GM19351 (cell line): ENCODE data around the gene DSE.
A peak's percentile ranks its signal among the peaks of the same experiment; 100 is the strongest.

ENCODE experiments used
- ATAC-seq: cut with Tn5 transposase; IDR thresholded peaks from one replicate; pipeline ENCODE4 v1.9.1; 2021; ENCODE audit warnings: mild to moderate bottlenecking, moderate library complexity; ENCODE audit not compliant: unreplicated experiment

The DSE gene

DNA sequence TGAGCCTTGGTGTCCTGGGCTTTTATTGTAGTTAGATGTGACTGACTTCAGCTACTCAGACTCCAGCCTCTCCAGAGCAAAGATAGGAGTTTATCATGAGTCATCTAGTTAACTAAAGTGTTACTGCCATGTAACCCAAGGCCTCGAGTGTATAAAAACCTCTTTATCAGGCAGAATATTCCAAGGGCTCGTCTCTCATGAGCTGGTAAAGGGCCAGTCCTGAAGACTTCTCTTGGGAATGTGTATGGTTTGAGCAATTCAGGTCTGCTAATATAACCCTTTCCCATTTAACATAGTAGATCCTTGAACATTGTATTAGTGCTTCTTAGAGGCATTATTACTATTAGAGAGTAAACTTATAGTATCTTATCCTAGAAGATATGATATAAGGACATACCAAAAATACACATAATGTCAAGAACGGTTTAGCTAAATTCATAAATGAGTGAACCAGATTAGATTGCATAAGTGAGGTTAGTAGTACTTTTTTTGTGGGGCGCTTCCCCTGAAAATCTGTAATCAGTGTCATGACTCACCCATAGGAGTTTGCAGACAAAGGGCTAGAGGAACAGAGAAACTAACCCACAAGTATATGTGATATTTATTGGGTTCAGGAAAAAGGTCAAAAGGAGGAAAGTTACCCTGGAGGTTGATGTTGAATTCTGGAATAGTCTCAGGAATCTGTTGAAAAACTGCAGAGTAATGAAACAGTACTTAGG is 16.0 kb downstream of the DSE start:
- ATAC-seq: peak; percentile 41

DNA sequence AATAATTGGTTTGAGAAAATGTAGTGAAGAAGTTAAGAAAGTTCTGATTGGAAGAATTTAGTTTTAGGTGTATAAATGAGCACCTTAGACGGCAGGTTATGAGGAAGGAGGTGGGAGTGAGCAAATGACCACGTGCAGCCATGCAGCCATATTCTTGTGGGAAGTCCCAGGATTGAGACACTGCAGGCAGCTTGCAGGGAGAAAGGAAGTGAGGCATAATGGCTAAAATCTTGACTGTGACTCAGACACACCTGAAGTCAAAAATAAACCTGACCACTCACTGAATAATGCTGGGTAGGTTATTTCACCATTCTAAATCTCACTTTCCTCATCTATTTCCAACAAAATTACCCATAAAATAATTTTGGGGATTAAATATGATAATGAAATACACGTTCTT is 16.6 kb downstream of the DSE start:
- peak; percentile 62 for ATAC-seq

DNA sequence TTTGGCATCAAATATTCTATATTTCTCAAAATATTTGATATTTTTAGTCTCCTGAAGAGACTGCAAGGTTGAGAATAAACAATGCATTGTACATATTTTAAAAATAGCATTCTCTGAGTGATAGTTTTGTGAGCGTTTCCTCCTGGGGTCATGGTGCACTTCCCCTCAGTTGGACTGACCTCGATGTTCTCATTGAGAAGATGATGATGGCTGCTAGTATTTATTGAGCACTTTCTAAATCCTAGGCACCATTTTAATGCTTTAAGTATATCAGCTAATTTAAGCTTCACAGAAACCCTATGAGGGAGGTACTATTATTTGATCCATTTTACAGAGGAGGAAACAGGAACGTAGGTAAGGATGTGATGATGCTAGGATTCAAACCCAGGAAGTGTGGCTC is 18.2 kb downstream of the DSE start:
- ATAC-seq: peak; percentile 23

DNA sequence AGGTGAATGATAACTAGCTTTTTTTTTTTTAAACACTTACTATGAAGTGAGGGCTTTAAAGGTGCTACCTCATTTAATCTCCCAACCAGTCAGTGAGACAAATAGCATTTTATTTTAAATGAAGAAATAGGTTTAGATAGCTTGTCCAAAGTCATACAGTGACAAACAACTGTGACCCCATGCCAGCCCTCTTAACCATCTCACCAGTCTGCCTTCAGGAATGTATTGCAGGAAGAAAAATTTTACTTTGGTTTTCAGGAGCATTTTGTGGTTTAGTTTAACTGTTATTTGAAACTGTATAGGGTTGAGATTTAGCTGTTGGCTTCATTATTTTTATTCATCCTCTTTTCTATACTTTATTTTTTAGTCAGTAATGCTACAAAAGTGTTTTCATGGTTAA is 18.6 kb downstream of the DSE start:
- ATAC-seq: no peak

DNA sequence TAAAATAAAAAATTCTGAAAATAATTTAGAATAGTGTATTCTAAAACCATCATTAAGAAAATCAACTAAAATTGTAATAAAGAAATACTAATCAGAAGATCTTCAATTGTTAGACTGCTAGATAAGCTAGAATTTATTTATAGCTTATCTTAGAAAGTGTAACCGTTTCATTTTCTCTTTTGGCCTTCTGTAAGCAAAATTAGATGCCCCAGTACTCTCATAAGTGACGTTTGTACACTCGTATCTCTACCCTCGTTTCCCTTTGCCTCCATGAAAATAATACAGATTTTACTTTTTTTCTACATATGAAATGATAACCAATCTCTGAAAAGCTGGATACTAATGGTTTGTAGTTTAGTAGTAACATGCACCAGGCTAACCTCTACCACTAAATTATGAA is 19.8 kb downstream of the DSE start:
- ATAC-seq: peak; percentile 42

DNA sequence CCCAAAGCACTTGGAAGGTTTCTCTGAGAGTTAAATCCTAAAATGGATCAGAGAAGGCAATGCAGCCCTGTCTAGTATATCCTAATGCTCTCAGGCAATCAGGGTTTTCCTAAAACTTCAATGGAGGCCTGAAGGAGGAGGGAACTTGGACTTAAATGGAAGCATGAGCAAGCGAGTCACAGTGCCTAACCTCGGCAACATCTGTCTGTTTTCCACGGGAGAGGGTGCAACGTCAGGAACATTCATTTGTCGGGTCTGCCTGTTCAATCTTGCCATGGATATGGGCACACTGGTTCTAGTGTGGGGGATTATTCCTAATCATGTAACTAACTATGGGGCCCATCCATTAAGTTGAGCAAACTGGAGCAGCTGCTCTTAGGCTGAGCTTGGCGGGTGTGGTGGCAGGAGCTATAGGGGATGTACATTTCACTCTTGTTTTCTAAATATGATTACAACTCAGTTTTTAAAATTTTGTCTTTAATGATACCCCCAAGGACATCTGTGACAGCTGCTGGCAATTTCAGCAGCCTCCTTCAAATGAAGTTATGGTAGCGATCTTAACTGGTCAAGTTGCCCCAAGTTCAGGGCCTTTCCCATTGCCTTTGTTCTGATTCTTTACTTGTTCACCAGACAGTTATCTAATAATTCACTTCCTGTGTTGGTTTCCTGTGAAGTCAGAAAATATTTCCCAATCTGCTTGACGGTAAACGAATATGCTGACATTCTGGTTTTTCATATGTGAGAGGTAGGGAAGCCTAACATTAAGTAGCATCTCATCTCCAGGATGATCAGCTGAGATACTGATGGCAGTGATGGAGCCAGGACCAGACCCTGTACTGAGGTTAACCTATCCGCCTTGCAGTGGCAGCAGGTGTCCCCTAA is 21.6 kb downstream of the DSE start:
- no peak for ATAC-seq

DNA sequence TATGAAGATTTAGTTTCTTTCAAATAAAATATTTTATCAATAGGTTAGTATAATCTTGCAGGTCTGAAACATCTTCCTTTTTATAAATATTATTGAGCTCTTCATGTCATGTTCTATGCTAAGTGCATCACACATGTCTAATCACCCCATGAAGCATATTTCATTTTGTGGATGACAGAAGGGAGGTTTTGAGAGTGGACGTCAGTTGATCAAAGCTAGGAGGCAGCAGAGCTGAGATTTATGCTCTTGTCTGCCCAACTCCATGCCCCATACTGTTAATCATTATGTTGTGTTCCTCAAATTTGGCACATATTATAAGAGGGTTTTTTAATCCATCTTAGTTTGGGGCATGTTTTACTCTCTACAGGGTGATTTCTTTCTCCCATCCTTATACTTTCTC is 22.7 kb downstream of the DSE start:
- no peak for ATAC-seq

DNA sequence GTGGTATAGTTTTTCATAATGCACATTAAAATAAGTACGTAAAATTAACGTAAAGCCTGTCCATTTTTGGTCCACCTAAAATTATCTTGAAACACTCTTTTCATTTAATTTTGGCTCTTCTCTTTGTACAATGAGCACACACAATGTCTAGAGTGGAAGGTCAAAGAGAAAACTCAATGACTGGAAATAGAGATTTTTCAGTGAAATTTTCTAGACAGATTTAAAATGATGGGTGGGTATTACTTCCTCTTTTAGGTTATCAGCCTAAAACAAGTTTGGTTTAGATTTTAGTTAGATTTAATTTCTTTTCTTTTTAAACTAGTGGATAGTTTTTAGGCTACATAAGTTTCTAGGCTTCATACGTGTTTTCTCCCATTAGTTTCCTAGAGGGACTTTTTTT is 24.9 kb downstream of the DSE start:
- ATAC-seq: peak; percentile 56

DNA sequence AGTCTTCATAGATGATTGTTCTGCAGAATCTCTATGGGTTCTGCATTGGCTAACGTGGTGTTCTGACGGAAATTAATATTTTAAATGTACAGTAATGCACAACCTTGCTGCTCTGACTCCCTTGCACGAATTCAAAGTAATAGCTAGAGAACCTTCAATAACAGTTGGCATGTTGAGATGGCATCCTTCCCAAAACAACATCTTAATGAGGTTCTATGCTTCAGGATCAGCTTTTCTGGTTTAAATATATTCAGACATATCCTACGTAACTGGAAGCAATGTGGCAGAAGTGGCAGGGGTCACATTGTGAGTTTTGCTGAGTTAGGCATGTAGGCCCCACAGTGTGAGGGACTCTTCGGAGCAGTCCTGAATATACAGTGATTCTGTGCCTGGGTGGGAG is 25.7 kb downstream of the DSE start:
- ATAC-seq: no peak

DNA sequence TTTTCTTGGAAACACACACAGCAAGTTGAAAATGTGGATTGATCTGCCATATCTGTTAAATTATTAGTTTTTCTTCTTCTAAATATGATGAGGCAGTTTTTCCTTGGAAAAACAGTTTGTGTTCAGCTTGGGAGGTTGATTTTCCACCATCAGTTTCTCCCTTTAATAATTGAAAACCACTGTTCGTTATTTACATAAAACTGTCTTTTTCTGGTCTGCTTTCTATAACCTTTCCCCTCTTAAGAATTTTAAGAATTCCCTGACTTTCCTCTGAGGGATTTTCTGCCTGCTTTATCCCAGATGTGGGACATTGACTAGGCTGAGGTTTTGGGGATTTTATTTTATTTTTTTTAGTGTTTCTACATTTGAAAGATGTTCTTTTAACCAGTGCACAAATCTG is 27.2 kb downstream of the DSE start:
- no peak for ATAC-seq

DNA sequence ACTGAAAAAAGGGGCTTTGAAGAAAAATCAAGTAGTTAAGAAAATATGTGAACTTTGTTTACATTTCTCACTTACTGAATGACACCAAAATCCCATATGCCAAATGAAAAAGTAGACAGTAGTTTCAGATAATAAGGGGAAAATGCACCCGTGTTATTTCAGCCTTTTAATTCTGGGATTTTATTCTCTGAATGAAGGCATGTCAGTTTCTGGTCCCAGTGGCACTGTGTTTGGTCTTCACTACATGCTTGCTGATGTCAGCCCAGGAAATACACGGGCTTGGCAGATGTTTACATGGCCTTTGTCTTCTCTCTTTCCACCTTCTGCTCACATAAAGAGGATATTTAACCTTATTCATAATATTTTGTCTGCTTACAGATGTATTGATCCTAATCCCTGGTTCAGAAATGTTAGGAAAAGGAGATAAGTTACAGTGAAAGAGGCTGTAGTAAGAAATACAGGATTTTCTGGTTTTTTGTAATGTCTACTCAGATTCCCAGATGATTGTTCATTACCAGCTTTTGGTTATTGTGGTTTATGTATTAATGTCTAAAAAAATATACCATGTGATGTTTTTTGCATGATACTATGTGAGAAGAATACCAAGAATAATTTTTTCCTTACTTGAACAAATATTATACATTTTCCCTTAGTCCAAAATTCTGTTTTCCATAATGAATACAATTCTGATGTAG is 27.7 kb downstream of the DSE start:
- no peak for ATAC-seq

DNA sequence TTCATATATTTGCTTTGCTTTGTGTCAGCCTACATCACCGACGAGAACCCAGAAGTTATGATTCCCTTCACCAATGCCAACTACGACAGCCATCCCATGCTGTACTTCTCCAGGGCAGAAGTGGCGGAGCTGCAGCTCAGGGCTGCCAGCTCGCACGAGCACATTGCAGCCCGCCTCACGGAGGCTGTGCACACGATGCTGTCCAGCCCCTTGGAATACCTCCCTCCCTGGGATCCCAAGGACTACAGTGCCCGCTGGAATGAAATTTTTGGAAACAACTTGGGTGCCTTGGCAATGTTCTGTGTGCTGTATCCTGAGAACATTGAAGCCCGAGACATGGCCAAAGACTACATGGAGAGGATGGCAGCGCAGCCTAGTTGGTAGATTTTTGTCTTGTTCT is 28.5 kb downstream of the DSE start:
- ATAC-seq: no peak

DNA sequence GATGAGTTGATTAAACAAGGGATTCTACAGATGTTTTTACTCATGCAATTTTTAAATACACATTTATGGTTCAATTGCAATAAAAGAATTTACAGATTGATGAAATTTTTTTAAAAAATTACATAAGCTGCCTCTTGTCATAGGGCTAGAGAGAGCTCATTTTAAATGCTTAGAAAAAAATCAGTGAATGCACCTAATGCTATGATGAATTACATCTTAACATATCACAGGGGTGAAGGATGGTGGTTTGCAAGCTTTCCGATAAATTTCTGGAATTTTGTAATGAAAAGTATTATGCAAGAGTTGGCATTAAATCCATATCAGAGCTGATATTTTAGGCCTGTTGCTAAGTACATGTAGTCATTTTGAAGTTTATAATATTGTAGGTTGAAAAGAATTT is 29.6 kb downstream of the DSE start:
- no peak for ATAC-seq

DNA sequence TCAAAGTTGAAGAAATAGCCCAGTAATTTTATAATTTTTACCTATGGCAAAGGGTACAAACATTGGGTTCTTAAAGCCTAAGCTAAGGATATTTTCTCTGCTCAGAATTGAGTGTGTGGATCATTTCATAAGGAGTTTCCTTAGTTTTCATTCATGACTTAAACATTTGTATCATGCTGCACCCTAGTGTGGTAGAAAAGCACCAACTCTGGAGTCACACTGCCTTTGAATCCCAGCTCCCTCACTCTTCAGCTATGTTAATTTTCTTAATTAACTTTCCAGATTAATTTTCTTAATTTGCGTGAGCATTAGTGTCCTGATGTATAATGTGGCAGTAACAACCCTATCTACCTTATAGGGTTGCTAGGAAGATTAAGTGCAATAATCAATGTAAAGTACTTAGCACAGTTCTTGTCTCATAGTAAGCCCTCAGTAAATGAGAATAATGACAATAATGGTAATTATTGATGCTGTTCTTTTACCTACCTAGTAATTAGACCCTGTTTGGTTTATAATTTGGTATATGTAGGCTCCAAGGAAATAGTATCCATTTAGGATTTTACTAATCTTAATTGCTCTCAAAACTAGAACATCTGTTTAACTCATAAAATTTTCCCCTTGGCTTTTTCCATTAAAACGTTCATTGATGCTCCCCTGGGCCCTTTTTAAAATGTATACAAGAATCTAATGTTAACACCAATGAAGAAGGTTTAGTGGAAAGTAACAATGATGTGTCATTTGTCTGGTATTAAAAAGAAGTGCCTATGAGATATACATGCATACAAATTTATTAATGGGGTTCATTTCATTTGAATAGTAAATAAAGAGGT is 31.6 kb downstream of the DSE start:
- ATAC-seq: no peak

DNA sequence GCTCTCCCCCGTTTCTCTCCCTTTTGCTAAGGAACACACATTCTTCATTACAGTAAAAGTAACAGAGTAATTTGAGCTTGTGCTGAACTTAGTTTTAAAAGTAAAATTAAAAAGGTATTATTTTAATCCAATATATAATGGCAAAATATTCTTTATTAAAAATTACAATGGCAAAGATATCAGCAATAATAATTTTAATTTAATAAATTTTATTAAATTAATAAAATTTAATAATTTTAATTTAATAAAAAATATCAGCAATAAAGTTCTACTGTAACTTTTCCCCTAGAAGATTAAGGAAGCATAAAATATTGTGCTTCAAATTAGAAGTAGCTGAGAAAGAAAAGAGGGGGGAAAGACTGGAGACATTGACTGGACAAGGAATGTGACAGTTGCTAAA is 32.5 kb downstream of the DSE start:
- no peak for ATAC-seq

DNA sequence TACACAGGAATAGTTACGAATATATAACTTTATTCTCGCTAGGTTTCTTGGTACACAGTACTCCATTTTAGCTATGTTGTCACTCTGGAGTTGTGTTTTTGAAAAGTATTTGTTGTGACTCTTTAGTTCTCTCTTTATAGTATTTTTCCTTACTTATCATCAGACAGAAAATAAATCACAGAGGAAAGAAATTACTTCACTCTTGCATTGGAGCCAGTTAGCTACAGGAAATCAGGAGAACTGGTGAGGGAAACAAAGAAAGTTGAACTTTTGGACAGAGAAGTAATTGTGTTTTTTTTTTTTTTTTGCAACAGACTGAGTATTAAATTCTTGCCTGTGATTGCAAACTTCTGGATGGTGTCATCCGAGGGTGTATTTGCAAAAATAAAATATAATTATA is 33.9 kb downstream of the DSE start:
- ATAC-seq: no peak

DNA sequence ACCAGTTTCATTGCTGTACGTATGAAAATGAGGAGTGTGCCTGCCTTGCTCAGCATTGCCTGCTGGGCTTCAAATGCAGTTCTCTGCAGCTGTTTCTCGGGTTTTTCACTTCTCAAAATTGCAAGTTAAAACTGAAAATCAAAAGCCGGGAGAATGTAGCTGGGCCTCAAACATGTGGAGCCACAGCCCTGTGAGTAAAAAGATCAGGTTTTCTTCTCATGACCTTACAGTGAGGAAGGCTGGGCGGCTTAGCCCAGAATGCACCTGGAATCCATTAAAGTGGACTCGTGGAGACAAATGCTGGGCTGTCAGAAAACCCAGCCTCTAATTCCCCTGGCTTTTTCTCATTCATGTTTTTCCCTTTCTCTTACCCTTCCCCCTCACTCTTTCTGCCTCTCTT is 34.4 kb downstream of the DSE start:
- ATAC-seq: peak; percentile 56

DNA sequence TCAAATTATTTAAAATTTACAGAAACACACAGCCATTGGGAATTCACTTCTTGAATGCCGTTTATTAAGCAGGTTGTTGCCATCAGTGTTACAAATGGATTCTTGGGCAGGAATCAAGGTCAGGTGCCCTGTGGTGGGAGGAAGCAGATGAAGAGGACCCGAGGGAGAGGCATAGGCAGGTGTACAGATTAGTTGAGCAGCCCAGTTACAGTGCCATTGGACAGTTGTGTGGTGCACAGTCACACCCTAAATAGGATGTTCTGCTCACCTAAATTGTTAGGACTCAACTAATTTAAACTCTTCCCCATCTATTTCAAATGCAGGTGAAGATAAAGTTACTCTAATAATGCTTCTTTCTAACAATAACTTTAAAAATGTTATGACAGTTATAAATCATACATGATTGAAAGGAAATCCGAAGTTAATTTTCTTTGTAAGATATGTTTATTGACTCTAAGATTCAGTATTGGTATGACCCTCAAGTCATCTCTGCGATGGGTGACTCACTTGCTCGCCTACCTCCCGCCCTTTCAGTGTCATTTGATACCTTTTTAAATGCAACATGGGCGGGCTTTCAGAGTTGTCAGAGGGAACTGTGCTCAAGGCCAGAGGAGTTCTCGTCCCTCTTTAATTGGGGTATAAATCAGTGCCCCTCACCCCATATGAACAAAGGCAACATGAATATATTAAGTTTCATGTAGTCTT is 35.1 kb downstream of the DSE start:
- ATAC-seq: peak; percentile 34

DNA sequence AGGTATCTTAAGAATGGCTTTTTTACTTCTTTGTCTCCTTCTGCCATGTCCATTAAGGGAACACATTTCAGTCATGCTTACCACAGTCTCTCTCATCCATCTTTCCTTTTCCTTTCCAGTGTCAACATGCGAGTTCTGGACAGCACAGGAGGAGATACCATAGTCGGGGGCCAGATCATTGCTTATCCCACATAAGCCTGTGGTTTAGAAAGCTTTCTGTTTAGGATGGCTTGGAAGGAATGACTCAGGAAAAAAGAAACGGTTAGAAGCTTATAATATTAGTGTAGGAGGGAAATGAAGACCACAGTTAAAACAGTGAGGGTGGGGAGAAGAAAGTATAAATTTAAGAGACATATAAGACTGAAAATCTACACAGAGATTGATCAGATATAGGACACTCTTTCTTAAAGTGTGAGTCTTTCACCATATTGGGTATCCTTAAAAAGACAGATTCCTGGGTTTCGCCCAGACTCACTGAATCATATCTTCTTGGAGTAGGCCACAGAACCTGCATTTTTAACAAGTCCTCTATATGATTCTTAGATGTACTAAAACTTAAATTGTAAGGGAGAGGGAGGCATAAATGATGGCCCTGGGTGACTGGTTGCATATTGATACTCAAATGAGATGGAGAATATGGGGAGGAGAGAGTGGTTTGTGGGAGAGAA is 36.1 kb downstream of the DSE start:
- no peak for ATAC-seq

DNA sequence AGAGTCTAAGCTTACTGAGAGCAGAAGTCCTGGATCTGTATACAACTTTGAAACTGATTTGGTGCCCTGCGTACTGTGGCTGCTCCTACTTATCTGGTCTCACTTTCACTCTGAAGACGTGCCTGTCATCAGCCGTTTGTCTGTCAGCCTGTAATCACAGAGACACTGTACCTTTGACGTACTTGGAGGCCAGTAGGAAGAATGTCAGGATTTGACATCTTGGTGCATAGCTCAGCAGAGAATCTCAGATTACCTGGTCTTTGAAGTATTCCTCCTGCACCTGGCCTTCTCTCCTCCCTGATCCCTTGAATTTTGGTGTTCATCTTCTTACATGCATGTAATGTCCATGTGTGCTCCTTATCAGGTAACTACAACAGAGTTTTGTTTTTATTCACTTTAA is 37.7 kb downstream of the DSE start:
- peak; percentile 32 for ATAC-seq
